Measurements from ENCODE around the gene TMEM94. TPM values are rescaled to one million over a fixed set of nuclear protein-coding genes. Genes with fewer than 3 reads are reported as not detected.

TMEM94 gene
- total RNA-seq, 1 experiment from 2014 or later = 129 TPM

DNA sequence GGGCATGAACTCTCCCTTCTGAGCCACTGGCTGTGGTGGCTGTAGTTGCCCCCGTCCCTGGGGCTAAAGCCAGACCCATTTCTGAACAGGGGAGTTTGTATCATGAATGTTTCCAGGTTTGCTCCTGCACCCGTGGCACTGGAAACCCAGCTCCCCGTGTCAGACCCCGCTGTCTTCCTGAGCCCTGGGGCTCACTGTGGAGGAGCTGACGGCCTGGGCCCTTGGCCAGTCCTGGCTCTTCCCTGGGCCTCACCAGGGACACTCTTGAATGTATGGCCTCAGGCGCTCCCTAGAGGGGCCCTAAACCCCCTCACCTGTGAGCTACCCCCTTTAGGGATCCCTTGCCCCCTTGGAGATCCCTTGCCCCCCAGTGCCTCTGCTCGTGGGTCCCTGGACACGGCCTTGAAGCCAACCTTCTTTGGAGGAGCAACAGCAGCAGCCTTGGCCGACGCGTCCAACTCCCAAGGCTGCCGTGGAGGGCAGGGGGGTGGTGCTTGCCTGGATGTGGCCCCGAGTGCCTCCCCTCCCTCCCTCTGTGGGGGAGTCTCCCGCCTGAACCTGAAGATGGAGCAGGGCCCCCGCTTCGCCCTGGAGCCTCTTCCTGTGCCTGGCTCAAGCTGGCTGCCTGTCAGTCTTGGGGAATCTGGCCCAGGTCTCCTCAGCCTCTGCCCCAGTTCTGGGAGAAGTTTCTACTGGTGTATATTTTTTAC is 43.0 kb downstream of the TMEM94 start:
- TF ChIP-seq, protein P1, sequence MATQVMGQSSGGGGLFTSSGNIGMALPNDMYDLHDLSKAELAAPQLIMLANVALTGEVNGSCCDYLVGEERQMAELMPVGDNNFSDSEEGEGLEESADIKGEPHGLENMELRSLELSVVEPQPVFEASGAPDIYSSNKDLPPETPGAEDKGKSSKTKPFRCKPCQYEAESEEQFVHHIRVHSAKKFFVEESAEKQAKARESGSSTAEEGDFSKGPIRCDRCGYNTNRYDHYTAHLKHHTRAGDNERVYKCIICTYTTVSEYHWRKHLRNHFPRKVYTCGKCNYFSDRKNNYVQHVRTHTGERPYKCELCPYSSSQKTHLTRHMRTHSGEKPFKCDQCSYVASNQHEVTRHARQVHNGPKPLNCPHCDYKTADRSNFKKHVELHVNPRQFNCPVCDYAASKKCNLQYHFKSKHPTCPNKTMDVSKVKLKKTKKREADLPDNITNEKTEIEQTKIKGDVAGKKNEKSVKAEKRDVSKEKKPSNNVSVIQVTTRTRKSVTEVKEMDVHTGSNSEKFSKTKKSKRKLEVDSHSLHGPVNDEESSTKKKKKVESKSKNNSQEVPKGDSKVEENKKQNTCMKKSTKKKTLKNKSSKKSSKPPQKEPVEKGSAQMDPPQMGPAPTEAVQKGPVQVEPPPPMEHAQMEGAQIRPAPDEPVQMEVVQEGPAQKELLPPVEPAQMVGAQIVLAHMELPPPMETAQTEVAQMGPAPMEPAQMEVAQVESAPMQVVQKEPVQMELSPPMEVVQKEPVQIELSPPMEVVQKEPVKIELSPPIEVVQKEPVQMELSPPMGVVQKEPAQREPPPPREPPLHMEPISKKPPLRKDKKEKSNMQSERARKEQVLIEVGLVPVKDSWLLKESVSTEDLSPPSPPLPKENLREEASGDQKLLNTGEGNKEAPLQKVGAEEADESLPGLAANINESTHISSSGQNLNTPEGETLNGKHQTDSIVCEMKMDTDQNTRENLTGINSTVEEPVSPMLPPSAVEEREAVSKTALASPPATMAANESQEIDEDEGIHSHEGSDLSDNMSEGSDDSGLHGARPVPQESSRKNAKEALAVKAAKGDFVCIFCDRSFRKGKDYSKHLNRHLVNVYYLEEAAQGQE (IDR thresholded peaks at IDR 0.05; ENCODE audit: insufficient read depth in 1 of 2, low read depth in 2 of 2, low read length in 1 of 2) = no peak
- BruUV-seq (replicated peaks) = TSS peak; percentile 76
- intact Hi-C loops (cut with micrococcal nuclease; ENCODE audit: unreplicated experiment) = no loop called here

DNA sequence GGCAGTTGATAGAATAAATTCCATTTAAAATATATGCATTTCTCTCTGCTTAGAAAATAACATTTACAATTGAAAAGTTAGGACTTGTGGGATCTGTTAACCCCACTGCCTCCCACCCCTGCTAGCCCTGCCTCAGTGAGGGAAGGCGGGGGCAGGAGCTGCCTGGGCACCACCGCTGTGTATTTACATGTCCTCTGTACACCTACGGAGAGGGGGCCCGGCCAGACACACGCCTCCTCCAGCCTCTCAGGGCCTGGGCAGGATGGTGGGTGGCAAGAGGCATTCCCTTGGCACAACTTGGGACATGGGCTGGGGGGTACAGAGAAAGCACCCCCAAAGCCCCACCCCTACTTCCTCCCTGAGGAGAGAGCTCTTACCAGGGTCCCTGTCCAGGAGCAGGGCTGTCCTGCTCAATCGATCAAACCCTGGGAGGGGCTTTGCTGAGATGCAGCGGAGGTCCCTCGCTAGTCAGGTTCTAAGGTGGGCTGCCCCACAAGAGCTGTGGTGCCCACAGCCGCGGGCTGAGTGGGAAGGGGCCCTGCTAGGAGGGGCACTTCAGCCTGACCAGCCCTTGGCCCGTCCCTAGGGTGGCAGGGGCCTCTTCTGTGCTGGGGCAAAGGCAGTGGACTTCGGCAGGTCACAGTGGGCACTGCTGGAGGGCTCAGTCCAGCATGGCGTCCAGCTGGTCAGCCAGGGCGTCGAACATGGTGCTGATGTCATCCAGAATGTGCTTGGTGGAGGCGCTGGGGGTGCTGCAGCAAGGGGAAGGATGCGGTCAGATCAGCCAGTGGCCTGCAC is 44.2 kb downstream of the TMEM94 start:
- Histone ChIP-seq H3K4me1 (ENCODE audit: control insufficient read depth, insufficient read depth, low read length) (peaks cover 9% of the 10 kb centered on the region; the same call in 1 of the 2 replicates), H3K27ac (ENCODE audit: low read length) (no peak overlapping the region), H3K36me3 (ENCODE audit: control insufficient read depth, insufficient read depth, low read length) (no peaks in the 10 kb centered on the region), H3K9me3 (ENCODE audit: control insufficient read depth, insufficient read depth, low read depth, low read length) (no peaks in the 10 kb centered on the region), H3K27me3 (ENCODE audit: control insufficient read depth, insufficient read depth, low read length) (no peaks in the 10 kb centered on the region), H3K4me3 (ENCODE audit: low read depth in 2 of 2, low read length in 2 of 2) (no peak overlapping the region)
- intact Hi-C loops (cut with micrococcal nuclease; ENCODE audit: unreplicated experiment) (no loop called here), in situ Hi-C loops (cut with HindIII; ENCODE audit: low pct_unique_long_range_greater_than_20kb, low sequenced_read_pairs) (no loop called here)
- no peak for DNase-seq (ENCODE audit: low read depth, low spot score)
- ChIA-PET CTCF (interaction anchor here (0.6 kb wide), 1 partner anchor 60 kb away, joined by 4 read pairs; no protein-coding TSS in a partner anchor), POLR2A (no interaction called here)
- BruUV-seq (replicated peaks) = no TSS peak
- no peak for TF ChIP-seq SIN3A (IDR thresholded peaks at IDR 0.05; ENCODE audit: borderline replicate concordance, insufficient read depth, low read depth, low read length)
- TF ChIP-seq, protein P1 (IDR thresholded peaks at IDR 0.05; ENCODE audit: insufficient read depth in 1 of 2, low read depth in 2 of 2, low read length in 1 of 2) = no peak
- TF ChIP-seq, protein P2, sequence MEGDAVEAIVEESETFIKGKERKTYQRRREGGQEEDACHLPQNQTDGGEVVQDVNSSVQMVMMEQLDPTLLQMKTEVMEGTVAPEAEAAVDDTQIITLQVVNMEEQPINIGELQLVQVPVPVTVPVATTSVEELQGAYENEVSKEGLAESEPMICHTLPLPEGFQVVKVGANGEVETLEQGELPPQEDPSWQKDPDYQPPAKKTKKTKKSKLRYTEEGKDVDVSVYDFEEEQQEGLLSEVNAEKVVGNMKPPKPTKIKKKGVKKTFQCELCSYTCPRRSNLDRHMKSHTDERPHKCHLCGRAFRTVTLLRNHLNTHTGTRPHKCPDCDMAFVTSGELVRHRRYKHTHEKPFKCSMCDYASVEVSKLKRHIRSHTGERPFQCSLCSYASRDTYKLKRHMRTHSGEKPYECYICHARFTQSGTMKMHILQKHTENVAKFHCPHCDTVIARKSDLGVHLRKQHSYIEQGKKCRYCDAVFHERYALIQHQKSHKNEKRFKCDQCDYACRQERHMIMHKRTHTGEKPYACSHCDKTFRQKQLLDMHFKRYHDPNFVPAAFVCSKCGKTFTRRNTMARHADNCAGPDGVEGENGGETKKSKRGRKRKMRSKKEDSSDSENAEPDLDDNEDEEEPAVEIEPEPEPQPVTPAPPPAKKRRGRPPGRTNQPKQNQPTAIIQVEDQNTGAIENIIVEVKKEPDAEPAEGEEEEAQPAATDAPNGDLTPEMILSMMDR (IDR thresholded peaks at IDR 0.05) = no peak
- no peak for TF ChIP-seq POLR2AphosphoS5 (IDR thresholded peaks at IDR 0.05; ENCODE audit: low read depth, low read length)
- TF ChIP-seq TCF7L2 (IDR thresholded peaks at IDR 0.05; ENCODE audit: low read depth, low read length) = no peak
- ATAC-seq = no peak

More for the DNA sequence above, 43.0 kb downstream of the TMEM94 start:
- in situ Hi-C loops (cut with HindIII; ENCODE audit: low pct_unique_long_range_greater_than_20kb, low sequenced_read_pairs) = no loop called here
- Histone ChIP-seq H3K9me3 (ENCODE audit: control insufficient read depth, insufficient read depth, low read depth, low read length) (no peaks in the 10 kb centered on the region), H3K36me3 (ENCODE audit: control insufficient read depth, insufficient read depth, low read length) (no peaks in the 10 kb centered on the region), H3K27ac (ENCODE audit: low read length) (no peak overlapping the region), H3K4me3 (ENCODE audit: low read depth in 2 of 2, low read length in 2 of 2) (no peak overlapping the region), H3K4me1 (ENCODE audit: control insufficient read depth, insufficient read depth, low read length) (peaks cover 9% of the 10 kb centered on the region; the same call in 1 of the 2 replicates), H3K27me3 (ENCODE audit: control insufficient read depth, insufficient read depth, low read length) (no peaks in the 10 kb centered on the region)
- ChIA-PET CTCF (no interaction called here), POLR2A (interaction anchor here (0.6 kb wide), 1 partner anchor 30 kb away, joined by 3 read pairs; no protein-coding TSS in a partner anchor)
- ATAC-seq (no peak), DNase-seq (ENCODE audit: low read depth, low spot score) (no peak)
